Upper lobe of left lung (tissue), 6 donors: ENCODE measurements around the gene HMGB3. TPM values are rescaled to one million over a fixed set of nuclear protein-coding genes. Genes with fewer than 3 reads are reported as not detected.

Source experiments
- ATAC-seq, 2 donors: fragments of 200-7000 bp; cut with Tn5 transposase; one replicate each; pipeline ENCODE4 v1.9.1; 2022; ENCODE audit warnings: mild to moderate bottlenecking in 2 of 2, moderate library complexity in 2 of 2; ENCODE audit not compliant: low FRiP score in 2 of 2
- DNase-seq, 2 donors: peaks; one replicate each; pipeline ENCODE4 v3.0.0-alpha.2; 2019 to 2020
- H3K27ac ChIP-seq, 4 donors: fragments of 200-600 bp; sonication (generic); one replicate each; pipeline ENCODE4 v1.5.1; 2016 to 2019
- H3K27me3 ChIP-seq, 4 donors: fragments of 200-600 bp; sonication (generic); one replicate each; pipeline ENCODE4 v1.5.1; 2017 to 2019
- H3K36me3 ChIP-seq, 4 donors: fragments of 200-600 bp; sonication (generic); one replicate each; pipeline ENCODE4 v1.5.1; 2016 to 2019
- H3K4me1 ChIP-seq, 4 donors: fragments of 200-600 bp; sonication (generic); one replicate each; pipeline ENCODE4 v1.5.1; 2018 to 2019
- H3K4me3 ChIP-seq, 4 donors: fragments of 200-600 bp; sonication (generic); one replicate each; pipeline ENCODE4 v1.5.1; 2017 to 2019; ENCODE audit warnings: mild to moderate bottlenecking in 2 of 4, moderate library complexity in 1 of 4
- H3K9me3 ChIP-seq, 4 donors: fragments of 200-600 bp; sonication (generic); one replicate each; pipeline ENCODE4 v1.5.1; 2018 to 2019
- EP300 ChIP-seq, 4 donors: sonication (generic); formaldehyde crosslinking; IDR thresholded peaks; one replicate each; pipeline ENCODE4 v1.5.1; 2017; ENCODE audit warnings: antibody characterized with exemption in 4 of 4, control low read depth in 2 of 4
- POLR2A ChIP-seq, 4 donors: fragments of 450-650 bp; IDR thresholded peaks; one replicate each; pipeline ENCODE4 v1.5.1; 2016 to 2017; ENCODE audit warnings: antibody characterized with exemption in 4 of 4, mild to moderate bottlenecking in 2 of 4
- POLR2AphosphoS5 ChIP-seq, 2 donors: sonication (generic); formaldehyde crosslinking; IDR thresholded peaks; one replicate each; pipeline ENCODE4 v1.5.1; 2017; ENCODE audit warnings: antibody characterized with exemption in 2 of 2
- WGBS, 2 donors: methylation state at CpG; one replicate each; pipeline ENCODE4 v1.1.5; 2017 to 2018; 5-methylcytosine and 5-hydroxymethylcytosine counted together
- total RNA-seq, 6 donors: library from RNA; depleted of rRNA in 4 of 6; stranded (reverse); fragments of >200 nt in 4 of 6; gene quantifications; one replicate each; pipeline versions ENCODE4 v1.1.0 to v1.2.1, GENCODE V29; 2016 to 2021
- TF ChIP-seq, protein P1 (sequence below), 6 experiments: fragments of 450-650 bp in 4 of 6; fragments of 200-600 bp in 2 of 6; sonication (generic) in 2 of 6; IDR thresholded peaks; one replicate each; pipeline ENCODE4 v1.5.1; 2016 to 2019; ENCODE audit warnings: antibody characterized with exemption in 6 of 6
- donor health status: DM: no; HTN: no; CAD: no; lungs with moderate emphysema.
- donor health status: DM: no; HTN: yes; CAD: no; lungs with severe emphysema.

The HMGB3 gene
- total RNA-seq, 6 donors from 2014 or later: 8.1 to 21.5 (median 18.5) TPM

GRCh38 chrX:151013164-151013743 lies 30.1 kb downstream of the HMGB3 start:
- WGBS, 2 donors: 87 to 94% methylated on average over 2 to 5 of the region's 5 CpGs

GRCh38 chrX:151015684-151016083 lies 32.5 kb downstream of the HMGB3 start:
- Histone ChIP-seq H3K9me3 (peaks cover 0 to 4% (median 0%) of the 10 kb centered on the region in 4 donors), H3K4me3 (no peak overlapping the region), H3K27me3 (no peaks in the 10 kb centered on the region), H3K27ac (no peak overlapping the region), H3K4me1 (no peaks in the 10 kb centered on the region), H3K36me3 (no peaks in the 10 kb centered on the region)
- 60% methylated on average over 4 of the region's 4 CpGs; no CpG with 5 or more reads in 1 of the 2 donors for WGBS, 2 donors
- DNase-seq (no peak), ATAC-seq (no peak)
- TF ChIP-seq EP300 (IDR thresholded peaks at IDR 0.05) (no peak), POLR2AphosphoS5 (IDR thresholded peaks at IDR 0.05) (no peak), POLR2A (IDR thresholded peaks at IDR 0.05) (no peak)
- TF ChIP-seq, protein P1, sequence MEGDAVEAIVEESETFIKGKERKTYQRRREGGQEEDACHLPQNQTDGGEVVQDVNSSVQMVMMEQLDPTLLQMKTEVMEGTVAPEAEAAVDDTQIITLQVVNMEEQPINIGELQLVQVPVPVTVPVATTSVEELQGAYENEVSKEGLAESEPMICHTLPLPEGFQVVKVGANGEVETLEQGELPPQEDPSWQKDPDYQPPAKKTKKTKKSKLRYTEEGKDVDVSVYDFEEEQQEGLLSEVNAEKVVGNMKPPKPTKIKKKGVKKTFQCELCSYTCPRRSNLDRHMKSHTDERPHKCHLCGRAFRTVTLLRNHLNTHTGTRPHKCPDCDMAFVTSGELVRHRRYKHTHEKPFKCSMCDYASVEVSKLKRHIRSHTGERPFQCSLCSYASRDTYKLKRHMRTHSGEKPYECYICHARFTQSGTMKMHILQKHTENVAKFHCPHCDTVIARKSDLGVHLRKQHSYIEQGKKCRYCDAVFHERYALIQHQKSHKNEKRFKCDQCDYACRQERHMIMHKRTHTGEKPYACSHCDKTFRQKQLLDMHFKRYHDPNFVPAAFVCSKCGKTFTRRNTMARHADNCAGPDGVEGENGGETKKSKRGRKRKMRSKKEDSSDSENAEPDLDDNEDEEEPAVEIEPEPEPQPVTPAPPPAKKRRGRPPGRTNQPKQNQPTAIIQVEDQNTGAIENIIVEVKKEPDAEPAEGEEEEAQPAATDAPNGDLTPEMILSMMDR (IDR thresholded peaks at IDR 0.05): no peak

More at GRCh38 chrX:151013164-151013743, 30.1 kb downstream of the HMGB3 start:
- no peaks in the 10 kb centered on the region for H3K27me3 ChIP-seq
- H3K9me3 ChIP-seq: peaks cover 0 to 4% (median 0%) of the 10 kb centered on the region in 4 donors
- ATAC-seq: no peak
- no peak for TF ChIP-seq POLR2A (IDR thresholded peaks at IDR 0.05)
- no peak for TF ChIP-seq POLR2AphosphoS5 (IDR thresholded peaks at IDR 0.05)
- no peak for TF ChIP-seq EP300 (IDR thresholded peaks at IDR 0.05)
- TF ChIP-seq, protein P1 (IDR thresholded peaks at IDR 0.05): no peak
- DNase-seq: no peak
- no peak overlapping the region for H3K27ac ChIP-seq
- H3K4me1 ChIP-seq: no peaks in the 10 kb centered on the region
- H3K4me3 ChIP-seq: no peak overlapping the region
- H3K36me3 ChIP-seq: no peaks in the 10 kb centered on the region

GRCh38 chrX:151019856-151020255 lies 36.7 kb downstream of the HMGB3 start:
- no peaks in the 10 kb centered on the region for H3K9me3 ChIP-seq
- ATAC-seq (peak in 1 of 2 donors; percentile 30), DNase-seq (no peak)
- TF ChIP-seq, protein P1 (IDR thresholded peaks at IDR 0.05): no peak
- no peak for TF ChIP-seq POLR2AphosphoS5 (IDR thresholded peaks at IDR 0.05)
- no peak for TF ChIP-seq POLR2A (IDR thresholded peaks at IDR 0.05)
- TF ChIP-seq EP300 (IDR thresholded peaks at IDR 0.05): no peak
- H3K27me3 ChIP-seq: no peaks in the 10 kb centered on the region
- no peaks in the 10 kb centered on the region for H3K36me3 ChIP-seq
- no peaks in the 10 kb centered on the region for H3K4me1 ChIP-seq
- no peak overlapping the region for H3K27ac ChIP-seq
- WGBS, 2 donors: 57 to 59% methylated on average over 1 to 2 of the region's 2 CpGs
- H3K4me3 ChIP-seq: no peak overlapping the region

- Histone ChIP-seq H3K4me3 (no peak overlapping the region), H3K4me1 (no peaks in the 10 kb centered on the region), H3K27me3 (no peaks in the 10 kb centered on the region), H3K36me3 (no peaks in the 10 kb centered on the region), H3K27ac (no peak overlapping the region), H3K9me3 (no peaks in the 10 kb centered on the region)
- TF ChIP-seq POLR2A (IDR thresholded peaks at IDR 0.05) (no peak), EP300 (IDR thresholded peaks at IDR 0.05) (no peak), POLR2AphosphoS5 (IDR thresholded peaks at IDR 0.05) (no peak)
- TF ChIP-seq, protein P1 (IDR thresholded peaks at IDR 0.05): no peak
- ATAC-seq: no peak
- DNase-seq: no peak
These were observed 47.7 kb downstream of the HMGB3 start for GRCh38 chrX:151030845-151031244.

- ATAC-seq (no peak), DNase-seq (no peak)
- Histone ChIP-seq H3K4me1 (no peaks in the 10 kb centered on the region), H3K4me3 (no peak overlapping the region), H3K36me3 (no peaks in the 10 kb centered on the region), H3K9me3 (no peaks in the 10 kb centered on the region), H3K27ac (no peak overlapping the region), H3K27me3 (no peaks in the 10 kb centered on the region)
- no peak for TF ChIP-seq POLR2AphosphoS5 (IDR thresholded peaks at IDR 0.05)
- no peak for TF ChIP-seq POLR2A (IDR thresholded peaks at IDR 0.05)
- no peak for TF ChIP-seq EP300 (IDR thresholded peaks at IDR 0.05)
- TF ChIP-seq, protein P1 (IDR thresholded peaks at IDR 0.05): no peak
- WGBS, 2 donors: 61 to 85% methylated on average over 7 of the region's 7 CpGs
These were observed 48.3 kb downstream of the HMGB3 start for GRCh38 chrX:151031391-151031975.
